Erythroblast (primary cell): ENCODE measurements around the gene SMC6.
A peak's percentile ranks its signal among the peaks of the same experiment; 100 is the strongest.

ENCODE experiments used
- DNase-seq, 2 experiments: peaks; one replicate each; lab custom pipeline; 2025; lab: John Stamatoyannopoulos, UW
- GATA1 ChIP-seq: IDR thresholded peaks from 2 replicates; pipeline ENCODE4 v1.6.1; 2011; ENCODE audit warnings: low read depth, mild to moderate bottlenecking, control low read depth, low read length, moderate library complexity
- POLR2A ChIP-seq: IDR thresholded peaks from 2 replicates; pipeline ENCODE4 v1.6.1; 2011; ENCODE audit warnings: mild to moderate bottlenecking, low read length

Gene SMC6

GRCh38 chr2:17791121-17791816 is 37.7 kb upstream of the SMC6 start:
- DNase-seq, result peak in 1 of 2 experiments; percentile 40
- no peak for TF ChIP-seq POLR2A
- TF ChIP-seq GATA1, result no peak

- TF ChIP-seq POLR2A, result no peak
- TF ChIP-seq GATA1, result no peak
These were observed 36.9 kb upstream of the SMC6 start for GRCh38 chr2:17790536-17790935.

GRCh38 chr2:17788773-17789172 is 35.2 kb upstream of the SMC6 start:
- no peak for DNase-seq
- TF ChIP-seq GATA1, result no peak
- TF ChIP-seq POLR2A, result no peak

More at GRCh38 chr2:17790536-17790935, 36.9 kb upstream of the SMC6 start:
- DNase-seq, result no peak

GRCh38 chr2:17786727-17787126 is 33.1 kb upstream of the SMC6 start:
- DNase-seq, result no peak
- no peak for TF ChIP-seq GATA1
- TF ChIP-seq POLR2A, result no peak

- TF ChIP-seq GATA1, result no peak
- TF ChIP-seq POLR2A, result no peak
- DNase-seq, result no peak
These were observed 27.9 kb upstream of the SMC6 start for GRCh38 chr2:17781482-17781881.

GRCh38 chr2:17780546-17780945 is 26.9 kb upstream of the SMC6 start:
- no peak for DNase-seq
- TF ChIP-seq GATA1, result no peak
- no peak for TF ChIP-seq POLR2A

GRCh38 chr2:17772532-17772931 is 18.9 kb upstream of the SMC6 start:
- no peak for DNase-seq
- no peak for TF ChIP-seq POLR2A
- no peak for TF ChIP-seq GATA1

- no peak for DNase-seq
- TF ChIP-seq POLR2A, result no peak
- TF ChIP-seq GATA1, result no peak
These were observed 18.3 kb upstream of the SMC6 start for GRCh38 chr2:17771956-17772355.

- DNase-seq, result no peak
- no peak for TF ChIP-seq GATA1
- TF ChIP-seq POLR2A, result no peak
These were observed 15.3 kb upstream of the SMC6 start for GRCh38 chr2:17768894-17769293.

GRCh38 chr2:17765398-17765797 is 11.8 kb upstream of the SMC6 start:
- no peak for TF ChIP-seq POLR2A
- TF ChIP-seq GATA1, result no peak
- peak; percentile 20 to 57 for DNase-seq

- DNase-seq, result no peak
These were observed 10.2 kb upstream of the SMC6 start for GRCh38 chr2:17763641-17764333.

GRCh38 chr2:17762451-17762850 is 8.8 kb upstream of the SMC6 start:
- DNase-seq, result no peak
- no peak for TF ChIP-seq GATA1
- TF ChIP-seq POLR2A, result no peak

More at GRCh38 chr2:17763641-17764333, 10.2 kb upstream of the SMC6 start:
- TF ChIP-seq GATA1 (no peak), POLR2A (no peak)

GRCh38 chr2:17759805-17760204 is 6.2 kb upstream of the SMC6 start:
- TF ChIP-seq POLR2A (no peak), GATA1 (no peak)
- DNase-seq, result peak in 1 of 2 experiments; percentile 42

- DNase-seq, result no peak
- TF ChIP-seq POLR2A (no peak), GATA1 (no peak)
These were observed 4.5 kb upstream of the SMC6 start for GRCh38 chr2:17758118-17758517.
